Tongue (tissue), 2 donors: ENCODE measurements around the gene CNTN1. TPM values are rescaled to one million over a fixed set of nuclear protein-coding genes. Genes with fewer than 3 reads are reported as not detected.
"Not testable (repeated sequence)": the region's sequence is repeated elsewhere in the genome, so short reads cannot be mapped to it uniquely, and the experiment has no call there.

Experiments
- DNase-seq: peaks from one replicate; pipeline ENCODE4 v3.0.0-alpha.2; 2015
- total RNA-seq: library from RNA; depleted of rRNA; stranded (reverse); fragments of >200 nt; gene quantifications from one replicate; pipeline ENCODE4 v1.2.3, GENCODE V29; 2014

Gene CNTN1
- total RNA-seq, 1 donor from 2014 or later = 35.4 TPM

GRCh38 chr12:40701756-40702155 is 9.5 kb downstream of the CNTN1 start:
- DNase-seq = no peak

- no peak for DNase-seq
Observed at GRCh38 chr12:40711121-40711520, 18.9 kb downstream of the CNTN1 start.

- DNase-seq = no peak
Observed at GRCh38 chr12:40714636-40715035, 22.4 kb downstream of the CNTN1 start.

GRCh38 chr12:40716037-40716436 is 23.8 kb downstream of the CNTN1 start:
- no peak for DNase-seq

- DNase-seq = no peak
Observed at GRCh38 chr12:40717576-40717975, 25.3 kb downstream of the CNTN1 start.

- DNase-seq = no peak
Observed at GRCh38 chr12:40718878-40719372, 26.7 kb downstream of the CNTN1 start.

- DNase-seq = no peak
Observed at GRCh38 chr12:40723001-40723400, 30.8 kb downstream of the CNTN1 start.

GRCh38 chr12:40726366-40726765 is 34.1 kb downstream of the CNTN1 start:
- no peak for DNase-seq

GRCh38 chr12:40727774-40728483 is 35.7 kb downstream of the CNTN1 start:
- no peak for DNase-seq

GRCh38 chr12:40730281-40730680 is 38.0 kb downstream of the CNTN1 start:
- no peak for DNase-seq

- DNase-seq = no peak
Observed at GRCh38 chr12:40733871-40734270, 41.6 kb downstream of the CNTN1 start.

- no peak for DNase-seq
Observed at GRCh38 chr12:40734276-40734675, 42.0 kb downstream of the CNTN1 start.

- no peak for DNase-seq
Observed at GRCh38 chr12:40735551-40736230, 43.5 kb downstream of the CNTN1 start.

GRCh38 chr12:40737416-40737815 is 45.2 kb downstream of the CNTN1 start:
- DNase-seq = not testable (repeated sequence)

GRCh38 chr12:40738856-40739255 is 46.6 kb downstream of the CNTN1 start:
- no peak for DNase-seq

- no peak for DNase-seq
Observed at GRCh38 chr12:40742041-40742440, 49.8 kb downstream of the CNTN1 start.

GRCh38 chr12:40745386-40745785 is 53.1 kb downstream of the CNTN1 start:
- DNase-seq = no peak

- no peak for DNase-seq
Observed at GRCh38 chr12:40749863-40750262, 57.6 kb downstream of the CNTN1 start.

GRCh38 chr12:40752011-40752410 is 59.8 kb downstream of the CNTN1 start:
- peak; percentile 3 for DNase-seq

- DNase-seq = no peak
Observed at GRCh38 chr12:40760821-40761220, 68.6 kb downstream of the CNTN1 start.

- DNase-seq = no peak
Observed at GRCh38 chr12:40762072-40762471, 69.8 kb downstream of the CNTN1 start.

- no peak for DNase-seq
Observed at GRCh38 chr12:40768125-40768864, 76.1 kb downstream of the CNTN1 start.

- DNase-seq = no peak
Observed at GRCh38 chr12:40769846-40770245, 77.6 kb downstream of the CNTN1 start.
